Spleen (tissue), 7 donors: ENCODE results near the gene PTPRE.

Experiments used
- CTCF ChIP-seq, 11 experiments: fragments of 200-600 bp in 7 of 11; fragments of 450-650 bp in 4 of 11; sonication (generic) in 4 of 11; IDR thresholded peaks in 8 of 11; conservative IDR thresholded peaks in 3 of 11; 1 replicate in 7 of 11; 2 replicates in 4 of 11; pipeline versions ENCODE4 v1.4.0 to v1.8.0; 2016 to 2021; ENCODE audit warnings: antibody characterized with exemption in 11 of 11, inconsistent platforms in 4 of 11, mild to moderate bottlenecking in 1 of 11
- POLR2A ChIP-seq, 3 donors: fragments of 450-650 bp; IDR thresholded peaks; one replicate each; pipeline ENCODE4 v1.5.1; 2017; ENCODE audit warnings: antibody characterized with exemption in 3 of 3, mild to moderate bottlenecking in 1 of 3
- donor health status: DM: no; HTN: no; CAD: no; lungs with moderate emphysema.
- donor health status: DM: no; HTN: no; CAD: no.
- donor health status: DM: no; HTN: no; CAD: no.

- no peak for TF ChIP-seq CTCF (IDR thresholded peaks at IDR 0.05 in 8 of 11, conservative IDR thresholded peaks at IDR 0.05 in 3 of 11)
- no peak for TF ChIP-seq POLR2A (IDR thresholded peaks at IDR 0.05)
These were observed 153.7 kb downstream of the PTPRE start for GRCh38 chr10:128060341-128061250.
